NCI-H82 treated with DMSO at 0.1 percent for 48 hours (cell line): Measurements from ENCODE around the gene CD6.

Experiments used
- DNase-seq: peaks from one replicate; lab custom pipeline; 2025; ENCODE audit not compliant: unreplicated experiment; lab: John Stamatoyannopoulos, UW

Gene CD6

GRCh38 chr11:60971520-60971919 lies at the start of gene CD6:
Gene CD6, plus strand, starts transcription at chr11:60971680. Its CDS starts 186 bp downstream, at chr11:60971866.
- DNase-seq = no peak

GRCh38 chr11:60921777-60922335 lies 49.6 kb upstream of the CD6 start:
- DNase-seq = no peak

GRCh38 chr11:60922906-60923305 lies 48.6 kb upstream of the CD6 start:
- no peak for DNase-seq

- DNase-seq = no peak
Measured at GRCh38 chr11:60923326-60923725, 48.2 kb upstream of the CD6 start.

GRCh38 chr11:60923800-60924109 lies 47.7 kb upstream of the CD6 start:
- DNase-seq = no peak

GRCh38 chr11:60924110-60924905 lies 47.2 kb upstream of the CD6 start, which contains the start of gene TMEM132A:
Gene TMEM132A, plus strand, starts transcription at chr11:60924460. Its CDS starts 174 bp downstream, at chr11:60924634.
- peak; percentile 21 for DNase-seq

- DNase-seq = no peak
Measured at GRCh38 chr11:60924906-60925853, 46.3 kb upstream of the CD6 start.

GRCh38 chr11:60925868-60926267 lies 45.6 kb upstream of the CD6 start:
- no peak for DNase-seq

GRCh38 chr11:60926500-60926899 lies 45.0 kb upstream of the CD6 start:
- no peak for DNase-seq

GRCh38 chr11:60927061-60927592 lies 44.4 kb upstream of the CD6 start:
- no peak for DNase-seq

- no peak for DNase-seq
Measured at GRCh38 chr11:60927600-60927999, 43.9 kb upstream of the CD6 start.

GRCh38 chr11:60928563-60929001 lies 42.9 kb upstream of the CD6 start:
- no peak for DNase-seq

GRCh38 chr11:60929764-60930163 lies 41.7 kb upstream of the CD6 start:
- no peak for DNase-seq

- DNase-seq = no peak
Measured at GRCh38 chr11:60930394-60930793, 41.1 kb upstream of the CD6 start.

GRCh38 chr11:60931917-60932316 lies 39.6 kb upstream of the CD6 start:
- DNase-seq = no peak

- no peak for DNase-seq
Measured at GRCh38 chr11:60932605-60933356, 38.7 kb upstream of the CD6 start.

- no peak for DNase-seq
Measured at GRCh38 chr11:60933416-60934123, 37.9 kb upstream of the CD6 start.

- DNase-seq = no peak
Measured at GRCh38 chr11:60934124-60934789, 37.2 kb upstream of the CD6 start.

- no peak for DNase-seq
Measured at GRCh38 chr11:60934790-60935605, 36.5 kb upstream of the CD6 start.
